Stimulated activated CD8-positive, alpha-beta memory T cell treated with anti-CD3 and anti-CD28 coated beads, Interleukin-15, amount 100 ng/mL, for 48 hours (primary cell): ENCODE measurements around the gene KLHL26.

Experiments used
- DNase-seq, 2 donors: peaks; one replicate each; pipeline ENCODE4 v3.0.0-alpha.2; 2020; ENCODE audit warnings: low read depth in 2 of 2

The KLHL26 gene

DNA sequence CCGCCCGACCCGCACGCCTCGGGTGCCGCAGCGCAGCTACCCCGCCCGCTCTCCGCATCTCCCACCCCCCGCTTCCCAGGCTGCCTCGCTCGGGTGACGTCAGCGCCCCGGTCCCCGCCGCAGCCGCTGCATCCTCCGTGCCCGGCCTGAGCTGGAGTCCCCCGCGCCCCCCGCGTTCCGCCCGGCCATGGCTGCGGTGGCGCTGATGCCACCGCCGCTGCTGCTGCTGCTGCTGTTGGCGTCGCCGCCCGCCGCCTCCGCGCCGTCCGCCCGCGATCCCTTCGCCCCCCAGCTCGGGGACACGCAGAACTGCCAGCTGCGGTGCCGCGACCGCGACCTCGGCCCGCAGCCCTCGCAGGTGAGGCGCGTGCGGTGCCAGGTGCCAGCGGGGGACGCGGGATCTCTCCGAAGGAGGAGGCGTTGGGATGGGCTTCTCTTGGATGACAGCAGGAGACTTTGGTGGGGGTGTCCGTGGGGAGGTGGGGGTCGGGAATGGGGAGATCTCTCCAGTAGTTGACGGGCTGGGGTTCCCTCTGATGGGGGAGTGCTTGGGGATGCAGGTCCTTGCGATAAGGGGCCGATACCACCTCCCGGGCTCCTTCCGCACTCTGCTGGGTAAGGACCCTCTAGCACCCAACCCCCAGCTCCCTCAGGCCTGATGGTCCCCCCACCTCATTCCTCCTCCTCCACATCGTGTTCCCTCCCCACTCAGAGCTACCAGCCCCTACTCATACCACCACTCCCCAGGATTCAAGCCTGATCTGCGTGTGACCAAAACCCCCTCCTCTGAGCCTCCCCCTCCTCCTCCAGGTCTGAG is 23.8 kb upstream of the KLHL26 start, which contains the start of gene TMEM59L:
TSS of gene TMEM59L (plus strand) at position 99 of the 817 bp plus-strand sequence. CDS start at position 188, 89 bp downstream.
- DNase-seq, result no peak

DNA sequence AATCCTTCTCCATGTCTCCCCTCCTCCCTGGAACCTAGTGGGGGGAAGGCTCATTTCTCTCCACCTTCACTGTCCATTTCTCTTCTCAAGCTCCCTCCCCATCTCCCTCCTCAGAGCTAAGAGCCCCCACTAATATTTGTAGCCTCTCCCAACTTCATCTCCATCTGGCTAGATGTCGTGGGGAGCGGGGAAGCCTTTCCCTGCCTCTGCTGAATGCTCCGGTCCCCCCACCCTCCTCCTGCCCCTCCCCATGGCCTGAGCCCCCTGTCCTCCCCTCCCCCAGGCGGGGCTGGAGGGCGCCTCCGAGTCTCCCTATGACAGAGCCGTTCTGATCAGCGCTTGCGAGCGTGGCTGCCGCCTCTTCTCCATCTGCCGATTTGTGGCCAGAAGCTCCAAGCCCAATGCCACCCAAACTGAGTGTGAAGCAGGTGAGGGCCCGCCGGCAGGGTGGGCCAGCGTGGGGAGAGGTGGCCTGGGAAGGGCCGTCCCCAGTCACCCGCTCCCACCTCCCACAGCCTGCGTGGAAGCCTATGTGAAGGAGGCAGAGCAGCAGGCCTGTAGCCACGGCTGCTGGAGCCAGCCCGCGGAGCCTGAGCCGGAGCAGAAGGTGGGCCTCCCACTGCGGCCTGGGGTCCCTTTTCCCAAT is 23.1 kb upstream of the KLHL26 start:
- DNase-seq, result no peak

DNA sequence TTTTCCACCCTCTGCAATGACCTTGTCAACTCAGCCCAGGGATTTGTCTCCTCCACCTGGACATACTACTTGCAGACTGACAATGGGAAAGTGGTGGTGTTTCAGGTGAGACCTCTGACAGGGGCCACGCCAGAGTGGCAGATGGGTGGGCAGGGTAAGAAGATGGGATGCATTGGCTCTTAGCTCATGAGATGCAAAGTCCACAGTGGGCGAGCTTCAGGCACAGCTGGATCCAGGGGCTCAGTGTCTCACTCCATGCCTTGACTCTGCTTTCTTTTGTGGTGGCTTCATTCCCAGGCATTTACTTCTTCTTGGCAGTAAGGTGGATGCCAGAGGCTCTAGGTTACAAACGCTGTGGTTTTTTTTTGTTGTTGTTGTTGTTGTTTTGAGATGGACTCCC is 20.8 kb upstream of the KLHL26 start:
- DNase-seq, result no peak

DNA sequence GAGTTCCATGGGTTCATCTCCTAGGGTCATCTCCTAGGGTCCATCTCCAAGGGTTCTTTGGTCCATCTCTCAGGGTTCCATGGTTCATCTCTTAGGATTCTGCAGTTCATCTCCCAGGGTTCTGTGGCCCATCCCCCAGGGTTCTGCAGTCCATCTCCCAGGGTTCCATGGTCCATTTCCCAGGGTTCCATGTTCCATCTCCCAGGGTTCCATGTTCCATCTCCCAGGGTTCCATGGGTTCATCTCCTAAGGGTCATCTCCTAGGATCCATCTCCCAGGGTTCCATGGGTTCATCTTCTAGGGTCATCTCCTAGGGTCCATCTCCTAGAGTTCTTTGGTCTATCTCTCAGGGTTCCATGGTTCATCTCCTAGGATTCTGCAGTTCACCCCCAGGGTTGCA is 19.3 kb upstream of the KLHL26 start:
- no peak for DNase-seq

DNA sequence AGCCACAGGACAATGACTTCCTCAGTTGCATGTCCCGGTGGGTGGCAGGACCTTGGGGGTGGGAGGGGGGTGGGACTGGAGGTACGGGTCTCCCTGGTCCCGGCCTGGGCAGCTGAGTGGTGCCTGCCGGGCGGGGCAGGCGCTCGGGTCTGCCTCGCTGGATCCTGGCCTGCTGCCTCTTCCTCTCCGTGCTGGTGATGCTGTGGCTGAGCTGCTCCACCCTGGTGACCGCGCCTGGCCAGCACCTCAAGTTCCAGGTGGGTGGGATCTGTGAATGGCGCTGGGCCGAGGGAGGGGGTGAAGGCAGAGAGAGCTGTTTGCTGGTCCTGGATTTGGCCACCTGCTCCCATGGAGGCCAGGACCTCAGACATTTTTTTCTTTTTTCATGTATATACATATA is 18.6 kb upstream of the KLHL26 start:
- no peak for DNase-seq

DNA sequence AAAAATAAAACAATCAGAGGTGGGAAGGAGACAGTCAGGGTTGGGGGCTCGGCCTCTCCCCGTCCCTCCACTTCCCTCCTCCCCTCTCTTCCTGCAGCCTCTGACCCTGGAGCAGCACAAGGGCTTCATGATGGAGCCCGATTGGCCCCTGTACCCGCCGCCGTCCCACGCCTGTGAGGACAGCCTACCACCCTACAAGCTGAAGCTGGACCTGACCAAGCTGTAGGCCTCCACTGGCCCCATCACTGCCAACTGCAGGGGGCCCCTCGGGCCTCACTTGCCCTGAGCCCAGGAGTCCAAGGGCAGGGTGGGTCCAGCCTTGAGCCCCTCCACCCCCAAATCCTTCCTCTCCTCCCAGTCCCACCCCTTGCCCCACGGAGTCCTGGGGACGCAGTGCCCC is 16.5 kb upstream of the KLHL26 start:
- DNase-seq, result no peak

DNA sequence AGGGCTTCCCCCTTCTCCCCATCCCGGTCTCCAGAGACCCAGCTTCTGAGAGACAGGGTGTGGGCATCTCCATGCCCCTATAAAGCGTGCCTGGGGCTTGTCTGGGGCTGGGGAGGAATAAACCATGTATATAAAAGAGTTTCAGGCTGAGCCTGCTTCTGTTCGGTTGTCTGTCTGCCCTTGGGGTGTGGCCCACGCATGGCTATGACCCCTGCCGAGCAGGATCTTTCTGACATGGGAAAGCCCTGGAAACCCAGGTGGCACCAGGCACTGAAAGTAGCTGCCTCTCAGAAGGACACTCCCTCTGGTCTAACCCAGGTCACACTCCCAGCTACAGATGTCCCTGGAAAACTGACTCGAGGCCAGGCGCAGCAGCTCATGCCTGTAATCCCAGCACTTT is 15.9 kb upstream of the KLHL26 start:
- DNase-seq, result no peak

DNA sequence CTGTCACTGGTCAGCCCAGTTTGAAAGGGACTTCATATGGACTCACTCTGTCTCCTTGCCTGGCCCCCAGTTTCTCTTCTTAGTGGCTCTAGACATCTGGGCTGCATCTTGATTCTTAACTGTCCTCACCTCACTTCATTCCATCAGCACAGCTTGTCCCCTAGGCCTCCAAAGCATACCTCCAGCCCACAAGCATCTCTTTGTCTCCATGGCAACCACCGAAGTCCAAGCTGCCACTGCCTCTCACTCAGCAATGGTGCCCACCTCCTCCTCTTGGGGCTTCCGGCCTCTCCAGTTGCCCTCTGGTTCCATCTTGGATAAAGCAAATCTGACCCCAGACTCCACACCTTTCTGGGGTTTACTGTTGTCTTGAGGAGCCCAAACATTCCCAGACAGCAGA is 9.9 kb upstream of the KLHL26 start:
- DNase-seq, result no peak

DNA sequence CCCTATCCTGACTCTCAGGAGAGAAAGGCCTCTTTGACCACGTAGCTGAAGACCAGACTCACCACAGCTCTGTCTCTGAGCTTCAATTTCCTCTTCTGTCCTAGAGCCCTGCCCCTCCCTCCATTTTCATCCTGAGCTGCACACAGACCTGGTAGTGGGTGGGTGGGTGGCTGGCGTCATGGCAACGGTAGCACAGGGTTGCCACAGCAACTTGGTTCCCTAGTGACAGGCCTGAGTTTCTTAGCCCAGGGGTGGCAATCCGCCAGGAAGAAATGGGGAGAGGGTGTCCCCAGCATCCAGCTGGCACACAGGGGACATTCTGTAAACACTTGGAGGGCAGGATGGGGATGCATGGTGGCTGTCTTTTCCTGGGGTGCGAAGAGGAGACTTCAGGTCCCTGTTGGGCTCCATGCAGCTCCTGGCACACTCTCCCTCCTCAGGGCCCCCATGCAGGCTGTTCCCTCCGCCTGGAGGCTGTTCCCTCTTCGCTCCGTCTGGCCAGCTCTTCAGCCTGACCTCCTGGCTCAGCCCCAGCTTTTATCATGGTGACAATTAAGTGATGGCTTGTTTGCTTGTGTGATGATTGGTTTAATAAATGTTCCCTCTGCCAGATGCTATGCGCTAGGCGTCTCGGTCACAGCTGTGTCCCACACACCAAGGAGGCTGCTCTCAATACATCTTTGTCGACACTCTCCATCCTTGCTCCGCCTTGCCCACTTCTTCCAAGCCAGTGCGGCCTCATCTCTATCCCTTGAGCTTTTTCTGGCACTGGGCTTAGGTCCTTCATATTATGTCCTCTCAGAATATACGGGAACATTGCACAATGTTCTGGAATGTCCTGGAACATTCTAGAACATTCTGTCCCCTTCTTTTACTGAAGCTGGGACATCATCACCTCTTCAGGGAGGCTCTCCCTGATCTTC is 7.4 kb upstream of the KLHL26 start:
- no peak for DNase-seq

DNA sequence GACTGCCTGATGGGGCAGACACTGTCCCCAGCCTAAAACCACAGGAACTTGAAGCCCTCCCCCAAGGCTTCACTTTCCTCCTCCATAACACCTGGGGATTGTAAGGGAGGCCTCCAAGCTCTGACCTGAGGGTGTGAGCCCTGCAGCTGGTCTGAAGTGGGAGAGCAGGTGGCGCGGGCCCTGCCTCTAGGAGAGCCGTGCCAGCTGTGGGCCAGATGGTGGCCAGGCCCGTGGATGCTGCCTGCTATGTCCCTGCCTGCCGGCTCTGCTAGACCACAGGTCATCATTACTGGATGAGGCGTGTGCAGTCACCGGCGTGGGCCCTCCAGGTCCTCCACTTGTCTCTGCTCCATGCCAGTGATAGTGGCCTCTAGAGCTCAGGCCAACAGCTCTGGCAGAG is 3.5 kb upstream of the KLHL26 start:
- no peak for DNase-seq

DNA sequence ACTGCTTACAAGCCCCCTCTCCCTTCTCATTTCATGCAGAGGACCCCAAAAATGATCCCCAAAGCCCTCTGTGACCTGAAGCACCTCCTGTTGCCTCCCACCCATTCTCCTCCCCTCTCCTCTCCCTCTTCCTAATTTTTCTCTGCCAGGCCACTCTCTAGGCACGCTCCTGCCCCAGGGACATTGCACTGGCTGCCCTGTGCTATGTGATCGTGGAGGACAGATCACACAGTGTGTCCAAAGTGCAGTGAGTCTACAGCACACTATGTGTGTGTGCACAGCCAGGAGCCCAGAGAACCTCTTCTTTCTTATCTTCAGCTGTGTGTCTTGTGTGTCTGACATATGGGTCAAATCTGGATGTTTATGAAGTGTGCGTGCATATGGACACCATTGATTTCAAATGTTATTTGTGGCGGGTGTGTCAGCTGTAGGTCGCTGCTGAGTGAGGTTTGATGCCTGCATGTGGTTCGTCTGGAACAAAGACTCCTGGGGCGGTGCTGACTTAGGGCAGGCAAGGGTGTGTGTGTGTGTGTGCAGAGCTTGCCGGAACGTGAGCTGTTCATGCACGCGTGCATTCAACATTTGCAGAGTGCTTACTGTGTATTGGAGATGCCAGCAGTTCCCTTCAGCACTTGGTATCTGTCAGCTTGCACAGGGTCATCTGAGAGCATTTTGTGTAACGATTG is 2.1 kb upstream of the KLHL26 start:
- no peak for DNase-seq

DNA sequence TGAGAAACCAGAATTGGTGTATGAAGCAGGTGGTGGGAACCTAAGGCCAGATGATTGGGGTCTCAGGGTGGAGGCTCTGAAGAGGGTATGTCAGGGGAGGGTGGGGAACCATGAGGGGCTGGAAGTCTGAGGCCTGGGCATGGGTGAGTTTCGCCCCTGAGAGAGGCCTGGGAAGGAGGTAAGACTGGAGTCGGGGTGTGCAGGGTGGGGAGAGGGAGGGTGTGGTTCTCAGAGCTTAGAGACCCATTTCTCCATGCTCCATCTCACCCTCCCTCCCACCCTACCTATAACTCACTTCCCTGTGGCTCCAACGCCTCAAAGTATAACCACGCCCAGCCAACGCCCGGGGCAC is 1.0 kb upstream of the KLHL26 start:
- DNase-seq, result no peak

DNA sequence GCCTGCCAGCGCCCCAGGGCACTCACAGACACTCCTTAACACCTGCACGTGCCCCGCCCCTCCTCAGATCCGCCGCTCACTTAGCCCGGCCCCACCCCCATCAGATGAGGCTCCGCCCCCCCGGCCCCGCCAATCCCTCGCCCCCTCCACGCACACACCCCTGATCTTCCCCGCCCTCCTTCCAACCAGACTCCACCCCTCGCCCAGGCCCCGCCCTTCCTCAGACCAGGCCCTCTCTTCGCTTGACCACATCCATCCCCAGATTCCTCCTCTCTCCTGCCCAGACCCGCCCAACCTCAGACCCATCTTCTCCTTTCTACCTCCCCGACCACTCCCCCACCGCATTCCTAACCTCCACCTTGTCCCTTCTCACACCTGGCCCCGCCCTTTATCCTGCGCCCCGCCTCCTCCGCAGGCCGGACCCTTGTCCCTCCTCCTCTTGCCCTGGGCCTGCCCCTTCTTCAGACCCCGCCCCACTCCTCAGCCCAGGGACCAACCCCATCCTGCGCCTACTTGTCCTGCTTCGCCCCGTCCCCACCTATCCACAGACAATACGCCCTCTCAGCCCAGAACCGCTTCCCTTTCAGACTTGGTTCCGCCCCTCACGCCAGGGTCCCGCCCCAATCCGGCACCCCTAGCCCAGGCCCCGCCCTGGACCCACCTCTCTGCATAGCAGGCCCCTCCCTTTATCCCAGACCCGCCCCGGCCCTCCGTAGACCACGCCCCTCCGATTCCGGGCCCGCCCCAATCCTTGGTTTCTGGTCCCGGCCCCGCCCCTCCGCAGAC is 452 bp upstream of the KLHL26 start:
- peak; percentile 92 to 95 for DNase-seq

DNA sequence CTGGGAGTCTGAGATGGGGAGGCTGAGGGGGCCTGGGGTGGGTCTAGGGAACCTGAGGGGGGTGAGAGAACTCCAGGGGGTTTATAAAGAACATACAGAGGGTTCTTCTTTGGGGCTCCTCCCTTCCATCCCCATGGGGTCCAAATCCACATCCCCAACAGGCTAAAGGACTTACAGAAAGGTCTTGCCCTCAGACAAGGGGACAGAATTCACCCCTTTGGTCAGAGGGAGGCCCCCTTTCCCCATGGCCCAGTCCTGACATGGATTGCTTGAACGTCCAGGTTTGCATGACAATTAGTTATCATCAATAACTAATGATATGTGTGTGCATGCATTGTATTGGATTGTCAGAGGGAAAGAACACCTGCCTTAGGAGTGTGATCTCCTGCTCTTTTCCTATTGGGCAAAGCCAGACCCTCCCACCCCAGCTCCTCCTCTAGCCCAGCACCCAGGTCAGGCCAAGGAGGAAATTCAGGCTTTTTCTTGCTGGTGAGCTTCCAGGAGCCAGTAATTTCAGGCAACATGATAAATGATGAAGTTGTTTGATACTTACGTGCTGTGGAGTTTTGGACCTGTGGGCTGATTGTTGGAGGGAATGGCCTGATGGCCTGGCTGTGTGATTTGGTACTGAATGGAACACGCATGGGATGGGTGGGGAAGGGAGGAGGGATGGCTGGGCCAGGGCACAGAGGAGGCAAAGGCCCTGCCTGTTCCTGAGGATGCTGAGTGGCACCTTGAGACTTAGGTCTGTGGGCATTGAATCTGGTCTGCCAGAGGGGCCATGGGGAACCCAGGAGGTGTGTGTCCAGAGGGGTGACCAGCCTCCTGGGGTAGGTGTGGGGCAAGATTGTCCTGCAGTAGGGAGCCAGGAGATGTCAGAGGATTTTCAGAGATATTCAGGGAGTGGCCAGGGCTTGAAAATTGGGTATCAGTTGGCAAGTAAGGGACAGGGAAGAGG is 1.1 kb downstream of the KLHL26 start:
- DNase-seq, result no peak

DNA sequence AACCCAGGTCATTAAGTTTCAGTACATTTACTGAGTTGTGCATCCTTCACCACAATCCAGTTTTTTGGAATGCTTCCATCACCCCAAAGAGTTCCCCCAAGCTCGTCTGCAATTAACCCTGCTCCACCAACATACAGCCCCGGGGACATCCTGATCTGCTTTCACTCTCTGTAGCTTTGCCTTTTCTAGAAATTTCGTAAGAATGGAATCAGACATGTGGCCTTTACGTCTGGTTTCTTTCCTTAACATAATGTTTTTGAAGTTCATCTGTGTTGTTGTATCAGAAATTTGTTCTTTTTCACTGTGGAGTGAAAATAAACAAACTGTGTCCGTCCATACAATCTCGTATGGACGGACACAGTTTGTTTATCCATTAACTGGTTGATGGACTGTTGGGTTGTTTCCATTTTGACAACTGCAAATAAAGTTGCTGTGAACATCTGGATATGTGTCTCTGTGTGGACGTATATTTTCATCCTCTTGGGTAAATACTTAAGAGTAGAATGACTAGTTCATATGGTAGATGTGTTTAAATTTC is 2.9 kb downstream of the KLHL26 start:
- no peak for DNase-seq

DNA sequence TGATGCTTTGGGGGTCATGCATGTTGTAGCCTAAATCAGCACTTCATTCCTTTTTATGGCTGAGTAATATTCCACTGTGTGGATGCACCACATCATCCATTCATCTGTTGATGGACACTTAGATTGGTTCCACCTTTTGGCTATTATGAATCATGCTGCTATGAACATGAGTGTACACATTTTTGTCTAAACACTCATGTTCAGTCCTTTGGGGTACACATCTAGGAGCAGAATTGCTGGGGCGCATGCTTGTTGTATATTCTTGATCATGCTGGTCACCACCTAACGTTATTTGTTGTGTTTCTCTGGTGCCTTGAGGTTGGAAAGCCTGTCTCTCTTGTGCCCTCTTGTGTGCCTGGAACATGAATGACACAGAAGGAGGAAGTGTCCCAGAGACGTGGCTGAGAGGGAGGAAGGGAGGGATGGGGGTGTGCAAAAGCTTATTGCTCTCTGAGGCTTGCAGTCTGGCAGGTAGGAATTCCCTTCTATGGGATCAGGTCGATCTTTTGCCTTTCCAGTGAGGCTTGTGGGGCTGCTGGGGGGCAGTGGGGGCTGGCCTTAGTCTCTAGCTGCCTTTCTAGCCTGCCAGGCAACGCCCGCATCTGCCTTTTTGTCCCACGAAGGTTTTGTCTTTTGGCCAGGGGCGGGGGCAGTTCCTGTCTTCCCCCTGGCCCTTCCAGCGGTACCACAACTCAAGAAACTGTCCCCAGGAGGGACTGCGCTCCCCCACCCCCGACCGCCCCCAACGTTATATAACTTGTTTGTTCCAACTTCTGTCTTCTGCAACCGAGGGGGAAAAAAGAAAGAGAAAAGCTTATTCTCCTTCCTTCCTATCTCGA is 7.6 kb downstream of the KLHL26 start:
- DNase-seq, result no peak

DNA sequence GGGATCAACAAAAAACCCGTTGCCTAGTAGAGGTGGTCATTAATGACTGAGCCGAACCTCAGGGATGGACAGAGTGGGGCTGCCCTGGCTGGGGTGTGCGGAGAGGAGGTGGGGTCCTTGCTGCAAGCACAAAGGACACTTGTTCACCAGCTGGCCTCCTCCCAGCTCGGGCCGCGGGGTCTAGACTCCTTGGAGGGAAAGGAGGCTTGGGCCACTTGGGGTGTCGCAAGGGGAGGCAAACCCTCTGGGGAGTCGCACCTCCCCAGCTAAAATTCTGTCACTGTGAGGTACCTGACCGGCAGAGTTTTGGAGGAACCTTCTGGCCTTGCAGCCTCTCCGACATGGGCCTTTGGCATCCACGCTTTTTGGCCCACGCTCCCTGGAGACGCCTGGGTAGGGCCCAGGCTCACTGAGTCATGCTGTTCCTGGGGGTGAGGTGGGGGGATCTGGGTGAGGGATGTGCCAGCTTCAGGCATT is 8.2 kb downstream of the KLHL26 start:
- no peak for DNase-seq

DNA sequence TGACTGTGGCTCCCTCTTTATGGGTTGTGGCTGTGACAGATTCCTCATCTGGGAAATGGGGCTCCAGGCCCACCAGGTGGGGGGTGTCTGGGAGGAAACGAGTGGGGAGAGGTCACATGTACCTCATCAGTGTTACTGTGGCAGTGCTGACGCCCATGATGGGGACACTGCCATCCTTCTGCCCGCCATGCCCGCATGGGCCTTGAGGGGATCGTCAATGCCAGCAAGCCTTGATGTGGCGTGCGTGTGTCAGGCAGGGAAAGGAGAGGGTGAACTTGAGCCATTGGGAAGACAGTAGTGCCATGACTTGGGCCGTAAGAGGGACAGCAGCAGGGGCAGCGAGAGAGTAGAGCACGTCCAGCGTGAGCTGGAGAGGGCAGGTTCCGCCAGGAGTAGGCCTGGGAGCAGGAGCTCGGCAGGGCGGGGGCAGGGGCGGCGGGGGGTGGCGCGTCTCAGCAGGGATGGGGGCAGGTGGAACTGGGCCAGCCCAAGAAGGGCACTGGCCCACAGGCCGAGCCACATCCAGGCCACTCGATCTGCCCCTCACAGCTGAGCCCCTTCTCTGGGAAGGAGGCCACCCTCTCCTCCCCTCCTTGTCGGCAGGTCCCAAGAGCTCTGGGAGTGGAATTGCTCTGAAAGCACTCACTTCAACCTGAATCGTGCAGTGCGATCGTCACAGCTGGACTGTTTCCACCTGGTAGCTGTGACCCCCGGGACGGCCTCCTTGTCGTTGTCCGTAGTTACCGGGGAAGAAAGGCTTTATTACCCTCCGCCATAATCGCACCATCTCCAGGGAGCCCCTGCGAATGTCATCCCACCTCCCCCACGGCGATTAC is 9.9 kb downstream of the KLHL26 start:
- DNase-seq, result no peak
